Fibroblast of pulmonary artery (primary cell): ENCODE measurements around the gene TIMM10B.
A peak's percentile ranks its signal among the peaks of the same experiment; 100 is the strongest.
"Not testable (repeated sequence)": the region's sequence is repeated elsewhere in the genome, so short reads cannot be mapped to it uniquely, and the experiment has no call there.

Experiments used
- DNase-seq: peaks from one replicate; pipeline ENCODE4 v3.0.0-alpha.2; 2010; ENCODE audit warnings: low read depth
- H3K4me3 ChIP-seq: replicated peaks from 2 replicates; pipeline ENCODE4 v1.5.1; 2011; ENCODE audit warnings: low read depth, mild to moderate bottlenecking, control low read depth, low read length, moderate library complexity
- CTCF ChIP-seq: IDR thresholded peaks from 2 replicates; pipeline ENCODE4 v1.5.1; 2011; ENCODE audit warnings: mild to moderate bottlenecking, control low read depth, low read length, inconsistent platforms; ENCODE audit errors: missing control alignments

TIMM10B gene

GRCh38 chr11:6504166-6504565 lies 22.9 kb downstream of the TIMM10B start:
- DNase-seq = no peak
- no peak overlapping the region for H3K4me3 ChIP-seq
- no peak for TF ChIP-seq CTCF

GRCh38 chr11:6505577-6506240 lies 24.4 kb downstream of the TIMM10B start:
- DNase-seq = peak; percentile 74
- TF ChIP-seq CTCF = peak; percentile 80
- no peak overlapping the region for H3K4me3 ChIP-seq

- no peak for TF ChIP-seq CTCF
- H3K4me3 ChIP-seq = no peak overlapping the region
- DNase-seq = no peak
Measured at GRCh38 chr11:6516865-6517264, 35.6 kb downstream of the TIMM10B start.

- DNase-seq = no peak
- no peak overlapping the region for H3K4me3 ChIP-seq
- TF ChIP-seq CTCF = no peak
Measured at GRCh38 chr11:6520265-6520664, 39.0 kb downstream of the TIMM10B start.

GRCh38 chr11:6521946-6522345 lies 40.6 kb downstream of the TIMM10B start:
- not testable (repeated sequence) for H3K4me3 ChIP-seq, DNase-seq

- no peak overlapping the region for H3K4me3 ChIP-seq
- no peak for TF ChIP-seq CTCF
- DNase-seq = peak; percentile 39
Measured at GRCh38 chr11:6523253-6523652, 42.0 kb downstream of the TIMM10B start.

GRCh38 chr11:6526411-6527135 lies 45.3 kb downstream of the TIMM10B start:
- no peak for DNase-seq
- TF ChIP-seq CTCF = no peak
- H3K4me3 ChIP-seq = no peak overlapping the region
